Panc1 (cell line): ENCODE data around the gene KRT222. TPM values are rescaled to one million over a fixed set of nuclear protein-coding genes. Genes with fewer than 3 reads are reported as not detected.

Experiments used
- ATAC-seq: fragments of 200-7000 bp; cut with Tn5 transposase; 2 replicates; pipeline ENCODE4 v1.9.1; 2020; ENCODE audit warnings: mild to moderate bottlenecking, moderate library complexity
- BruUV-seq: library from RNA; stranded (reverse); fragments of 400-500 nt; replicated peaks from 2 replicates; lab custom pipeline; 2021; lab: Mats Ljungman, UMichigan
- CTCF ChIA-PET: fragments of 300-600 bp; sonication (Branson Sonifier 250); formaldehyde crosslinking; loops from one replicate; lab custom pipeline; 2022; ENCODE audit warnings: antibody characterized with exemption; lab: Charles Lee
- POLR2A ChIA-PET: fragments of 300-600 bp; sonication (Branson Sonifier 250); formaldehyde crosslinking; loops from one replicate; lab custom pipeline; 2022; ENCODE audit warnings: antibody characterized with exemption; lab: Charles Lee
- DNase-seq: peaks from one replicate; pipeline ENCODE4 v3.0.0-alpha.2; 2010; ENCODE audit warnings: low read depth, low spot score
- H3K27ac ChIP-seq: 2 replicates; pipeline ENCODE4 v1.5.1; 2011; ENCODE audit warnings: mild to moderate bottlenecking, low read length, inconsistent platforms
- H3K27me3 ChIP-seq: fragments of 200-500 bp; sonication (Bioruptor generic); 2 replicates; pipeline ENCODE4 v1.6.0; 2014; ENCODE audit warnings: low read length, inconsistent platforms; ENCODE audit not compliant: control insufficient read depth, insufficient read depth
- H3K36me3 ChIP-seq: fragments of 200-500 bp; sonication (Bioruptor generic); 2 replicates; pipeline ENCODE4 v1.5.1; 2014; ENCODE audit warnings: inconsistent platforms, mild to moderate bottlenecking, low read length, moderate library complexity; ENCODE audit not compliant: control insufficient read depth, insufficient read depth
- H3K4me1 ChIP-seq: 2 replicates; pipeline ENCODE4 v1.5.1; 2011; ENCODE audit warnings: inconsistent platforms, mild to moderate bottlenecking, low read length, moderate library complexity; ENCODE audit not compliant: control insufficient read depth, insufficient read depth
- H3K4me3 ChIP-seq, 2 experiments: 2 replicates each; pipeline ENCODE4 v1.5.1; 2011 to 2012; ENCODE audit warnings: low read depth in 2 of 2, low read length in 2 of 2, mild to moderate bottlenecking in 2 of 2, inconsistent platforms in 1 of 2, moderate library complexity in 1 of 2
- H3K9me3 ChIP-seq: fragments of 200-500 bp; sonication (Bioruptor generic); 2 replicates; pipeline ENCODE4 v1.5.1; 2014; ENCODE audit warnings: low read depth, mild to moderate bottlenecking, inconsistent platforms, low read length, moderate library complexity; ENCODE audit not compliant: control insufficient read depth, insufficient read depth
- POLR2AphosphoS5 ChIP-seq: IDR thresholded peaks from 2 replicates; pipeline ENCODE4 v1.6.1; 2012; ENCODE audit warnings: mild to moderate bottlenecking, low read depth, low read length, moderate library complexity
- SIN3A ChIP-seq: IDR thresholded peaks from 2 replicates; pipeline ENCODE4 v1.6.1; 2012; ENCODE audit warnings: low read depth, mild to moderate bottlenecking, low read length, moderate library complexity, borderline replicate concordance; ENCODE audit not compliant: insufficient read depth
- TCF7L2 ChIP-seq: IDR thresholded peaks from 2 replicates; pipeline ENCODE4 v1.6.1; 2011; ENCODE audit warnings: mild to moderate bottlenecking, low read depth, low read length, inconsistent platforms
- in situ Hi-C: cut with HindIII; loops from 2 replicates; pipeline ENCODE4 v1.10.0; 2016; ENCODE audit warnings: low sequenced_read_pairs, low pct_unique_long_range_greater_than_20kb
- intact Hi-C: fragments of 100-400 bp; cut with micrococcal nuclease; formaldehyde crosslinking; loops from one replicate; pipeline ENCODE4 v1.10.0; 2022; ENCODE audit not compliant: unreplicated experiment
- total RNA-seq: library from RNA; stranded (reverse); gene quantifications from one replicate; pipeline ENCODE4 v1.2.1, GENCODE V29; 2021; ENCODE audit not compliant: unreplicated experiment
- TF ChIP-seq, protein P1 (sequence below), 2 experiments: IDR thresholded peaks; 2 replicates each; pipeline ENCODE4 v1.6.1; 2011 to 2012; ENCODE audit warnings: low read depth in 2 of 2, control low read depth in 1 of 2, low read length in 1 of 2, mild to moderate bottlenecking in 1 of 2, moderate library complexity in 1 of 2; ENCODE audit not compliant: insufficient read depth in 1 of 2
- TF ChIP-seq, protein P2 (sequence below): fragments of 450-650 bp; IDR thresholded peaks from 2 replicates; pipeline ENCODE4 v1.5.1; 2017; ENCODE audit warnings: mild to moderate bottlenecking

The KRT222 gene
- total RNA-seq, 1 experiment from 2014 or later: not detected

DNA sequence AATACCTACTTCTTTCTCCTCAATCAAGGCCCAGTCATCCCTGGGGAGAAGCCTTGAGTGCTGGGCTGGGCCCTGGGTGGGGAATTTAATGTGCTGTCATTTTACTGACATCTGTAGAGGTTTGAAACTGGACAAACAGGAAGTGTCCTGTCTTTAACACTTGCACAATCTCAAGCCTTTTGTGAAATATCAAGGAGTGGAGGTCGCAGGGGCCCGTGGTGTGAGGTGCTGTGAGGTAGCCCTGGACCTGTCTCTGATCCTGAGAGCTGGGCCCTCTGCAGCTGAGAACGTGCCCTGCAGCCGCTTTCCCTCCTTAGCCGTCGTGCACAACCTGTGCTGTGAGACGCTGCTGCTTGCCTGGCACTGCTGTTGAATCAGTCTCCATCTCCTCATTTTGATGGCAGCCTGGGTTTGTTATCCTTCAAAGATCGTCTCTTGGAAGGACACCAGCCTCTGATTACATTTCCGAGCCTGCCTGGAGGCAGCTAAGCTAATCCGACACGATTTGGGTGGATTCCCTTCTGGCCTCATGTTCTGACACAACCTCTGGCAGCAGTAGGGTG, 47.2 kb downstream of the KRT222 start:
- Histone ChIP-seq H3K27me3 (peaks cover 16% of the 10 kb centered on the region), H3K4me3 (no peak overlapping the region), H3K9me3 (no peaks in the 10 kb centered on the region), H3K4me1 (no peaks in the 10 kb centered on the region), H3K36me3 (no peaks in the 10 kb centered on the region), H3K27ac (no peak overlapping the region)
- no TSS peak for BruUV-seq
- in situ Hi-C loops (no loop called here), intact Hi-C loops (loop anchor here (5.0 kb wide), 1 partner anchor 175 kb away; no protein-coding TSS in a partner anchor)
- CTCF ChIA-PET: no interaction called here
- no peak for DNase-seq
- TF ChIP-seq, protein P1, sequence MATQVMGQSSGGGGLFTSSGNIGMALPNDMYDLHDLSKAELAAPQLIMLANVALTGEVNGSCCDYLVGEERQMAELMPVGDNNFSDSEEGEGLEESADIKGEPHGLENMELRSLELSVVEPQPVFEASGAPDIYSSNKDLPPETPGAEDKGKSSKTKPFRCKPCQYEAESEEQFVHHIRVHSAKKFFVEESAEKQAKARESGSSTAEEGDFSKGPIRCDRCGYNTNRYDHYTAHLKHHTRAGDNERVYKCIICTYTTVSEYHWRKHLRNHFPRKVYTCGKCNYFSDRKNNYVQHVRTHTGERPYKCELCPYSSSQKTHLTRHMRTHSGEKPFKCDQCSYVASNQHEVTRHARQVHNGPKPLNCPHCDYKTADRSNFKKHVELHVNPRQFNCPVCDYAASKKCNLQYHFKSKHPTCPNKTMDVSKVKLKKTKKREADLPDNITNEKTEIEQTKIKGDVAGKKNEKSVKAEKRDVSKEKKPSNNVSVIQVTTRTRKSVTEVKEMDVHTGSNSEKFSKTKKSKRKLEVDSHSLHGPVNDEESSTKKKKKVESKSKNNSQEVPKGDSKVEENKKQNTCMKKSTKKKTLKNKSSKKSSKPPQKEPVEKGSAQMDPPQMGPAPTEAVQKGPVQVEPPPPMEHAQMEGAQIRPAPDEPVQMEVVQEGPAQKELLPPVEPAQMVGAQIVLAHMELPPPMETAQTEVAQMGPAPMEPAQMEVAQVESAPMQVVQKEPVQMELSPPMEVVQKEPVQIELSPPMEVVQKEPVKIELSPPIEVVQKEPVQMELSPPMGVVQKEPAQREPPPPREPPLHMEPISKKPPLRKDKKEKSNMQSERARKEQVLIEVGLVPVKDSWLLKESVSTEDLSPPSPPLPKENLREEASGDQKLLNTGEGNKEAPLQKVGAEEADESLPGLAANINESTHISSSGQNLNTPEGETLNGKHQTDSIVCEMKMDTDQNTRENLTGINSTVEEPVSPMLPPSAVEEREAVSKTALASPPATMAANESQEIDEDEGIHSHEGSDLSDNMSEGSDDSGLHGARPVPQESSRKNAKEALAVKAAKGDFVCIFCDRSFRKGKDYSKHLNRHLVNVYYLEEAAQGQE (IDR thresholded peaks at IDR 0.05; ENCODE audit: insufficient read depth in 1 of 2, low read depth in 2 of 2, low read length in 1 of 2): no peak
- no peak for TF ChIP-seq POLR2AphosphoS5
- TF ChIP-seq, protein P2, sequence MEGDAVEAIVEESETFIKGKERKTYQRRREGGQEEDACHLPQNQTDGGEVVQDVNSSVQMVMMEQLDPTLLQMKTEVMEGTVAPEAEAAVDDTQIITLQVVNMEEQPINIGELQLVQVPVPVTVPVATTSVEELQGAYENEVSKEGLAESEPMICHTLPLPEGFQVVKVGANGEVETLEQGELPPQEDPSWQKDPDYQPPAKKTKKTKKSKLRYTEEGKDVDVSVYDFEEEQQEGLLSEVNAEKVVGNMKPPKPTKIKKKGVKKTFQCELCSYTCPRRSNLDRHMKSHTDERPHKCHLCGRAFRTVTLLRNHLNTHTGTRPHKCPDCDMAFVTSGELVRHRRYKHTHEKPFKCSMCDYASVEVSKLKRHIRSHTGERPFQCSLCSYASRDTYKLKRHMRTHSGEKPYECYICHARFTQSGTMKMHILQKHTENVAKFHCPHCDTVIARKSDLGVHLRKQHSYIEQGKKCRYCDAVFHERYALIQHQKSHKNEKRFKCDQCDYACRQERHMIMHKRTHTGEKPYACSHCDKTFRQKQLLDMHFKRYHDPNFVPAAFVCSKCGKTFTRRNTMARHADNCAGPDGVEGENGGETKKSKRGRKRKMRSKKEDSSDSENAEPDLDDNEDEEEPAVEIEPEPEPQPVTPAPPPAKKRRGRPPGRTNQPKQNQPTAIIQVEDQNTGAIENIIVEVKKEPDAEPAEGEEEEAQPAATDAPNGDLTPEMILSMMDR: no peak
- TF ChIP-seq SIN3A: no peak
- no peak for TF ChIP-seq TCF7L2
- no peak for ATAC-seq
- POLR2A ChIA-PET: no interaction called here

DNA sequence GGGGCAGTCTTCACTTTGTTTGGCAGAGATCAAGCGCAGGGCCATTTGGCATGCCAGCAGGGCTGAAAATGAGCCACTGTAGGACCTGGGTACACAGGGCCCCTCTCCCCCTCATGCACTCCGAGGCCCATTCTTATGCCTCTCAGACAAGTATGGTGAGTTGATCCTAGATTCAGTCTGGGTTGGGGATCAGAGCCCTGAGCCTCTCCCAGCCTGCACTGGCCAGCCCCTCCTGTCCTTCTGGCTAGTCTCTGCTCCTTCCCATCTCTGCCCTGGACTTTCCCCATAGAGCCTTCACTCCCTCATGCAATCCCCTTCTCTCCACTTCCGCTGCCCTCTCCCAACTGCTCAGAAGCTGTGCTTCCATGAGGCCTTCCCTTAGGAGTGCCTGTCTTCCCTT, 48.4 kb downstream of the KRT222 start:
- ATAC-seq: no peak
- intact Hi-C loops: loop anchor here (5.0 kb wide), 1 partner anchor 176 kb away; no protein-coding TSS in a partner anchor
- no peak for DNase-seq
- H3K9me3 ChIP-seq: no peaks in the 10 kb centered on the region
- no TSS peak for BruUV-seq
- H3K36me3 ChIP-seq: no peaks in the 10 kb centered on the region
- ChIA-PET POLR2A (interaction anchor here (0.6 kb wide), 1 partner anchor 801 kb away, joined by 3 read pairs; no protein-coding TSS in a partner anchor), CTCF (no interaction called here)
- no peak overlapping the region for H3K4me3 ChIP-seq
- TF ChIP-seq, protein P2: no peak
- H3K27me3 ChIP-seq: peaks cover 16% of the 10 kb centered on the region
- H3K4me1 ChIP-seq: no peaks in the 10 kb centered on the region
- in situ Hi-C loops: no loop called here
- no peak overlapping the region for H3K27ac ChIP-seq
